Measurements from ENCODE around the gene PRDM11. TPM values are rescaled to one million over a fixed set of nuclear protein-coding genes. Genes with fewer than 3 reads are reported as not detected.

The PRDM11 gene
- total RNA-seq, 1 experiment from 2014 or later = 27.4 TPM

GRCh38 chr11:45151362-45151982 lies 5.0 kb downstream of the PRDM11 start:
- Histone ChIP-seq H3K4me1 (ENCODE audit: control insufficient read depth, insufficient read depth, low read length) (peaks cover 8% of the 10 kb centered on the region), H3K27ac (ENCODE audit: low read length) (no peak overlapping the region), H3K4me3 (ENCODE audit: low read depth in 2 of 2, low read length in 2 of 2) (no peak overlapping the region), H3K27me3 (ENCODE audit: control insufficient read depth, insufficient read depth, low read length) (no peaks in the 10 kb centered on the region), H3K9me3 (ENCODE audit: control insufficient read depth, insufficient read depth, low read depth, low read length) (no peaks in the 10 kb centered on the region), H3K36me3 (ENCODE audit: control insufficient read depth, insufficient read depth, low read length) (no peaks in the 10 kb centered on the region)
- CTCF ChIA-PET = no interaction called here
- in situ Hi-C loops (cut with HindIII; ENCODE audit: low pct_unique_long_range_greater_than_20kb, low sequenced_read_pairs) (no loop called here), intact Hi-C loops (cut with micrococcal nuclease; ENCODE audit: unreplicated experiment) (no loop called here)
- no TSS peak for BruUV-seq (replicated peaks)
- POLR2A ChIA-PET = no interaction called here
- DNase-seq (ENCODE audit: low read depth, low spot score) (no peak), ATAC-seq (no peak)
- TF ChIP-seq REST (IDR thresholded peaks at IDR 0.05; ENCODE audit: insufficient read depth in 1 of 2, low read depth in 2 of 2, low read length in 1 of 2) (no peak), POLR2AphosphoS5 (IDR thresholded peaks at IDR 0.05; ENCODE audit: low read depth, low read length) (no peak), SIN3A (IDR thresholded peaks at IDR 0.05; ENCODE audit: borderline replicate concordance, insufficient read depth, low read depth, low read length) (no peak), TCF7L2 (IDR thresholded peaks at IDR 0.05; ENCODE audit: low read depth, low read length) (no peak), CTCF (IDR thresholded peaks at IDR 0.05) (no peak)

- Histone ChIP-seq H3K4me3 (ENCODE audit: low read depth in 2 of 2, low read length in 2 of 2) (no peak overlapping the region), H3K36me3 (ENCODE audit: control insufficient read depth, insufficient read depth, low read length) (no peaks in the 10 kb centered on the region), H3K27me3 (ENCODE audit: control insufficient read depth, insufficient read depth, low read length) (no peaks in the 10 kb centered on the region), H3K27ac (ENCODE audit: low read length) (no peak overlapping the region), H3K4me1 (ENCODE audit: control insufficient read depth, insufficient read depth, low read length) (peaks cover 3% of the 10 kb centered on the region), H3K9me3 (ENCODE audit: control insufficient read depth, insufficient read depth, low read depth, low read length) (no peaks in the 10 kb centered on the region)
- ChIA-PET CTCF (interaction anchor here (0.6 kb wide), 1 partner anchor 27 kb away, joined by 5 read pairs; no protein-coding TSS in a partner anchor), POLR2A (no interaction called here)
- TF ChIP-seq TCF7L2 (IDR thresholded peaks at IDR 0.05; ENCODE audit: low read depth, low read length) (no peak), REST (IDR thresholded peaks at IDR 0.05; ENCODE audit: insufficient read depth in 1 of 2, low read depth in 2 of 2, low read length in 1 of 2) (no peak), CTCF (IDR thresholded peaks at IDR 0.05) (no peak)
- no TSS peak for BruUV-seq (replicated peaks)
- ATAC-seq (no peak), DNase-seq (ENCODE audit: low read depth, low spot score) (no peak)
- intact Hi-C loops (cut with micrococcal nuclease; ENCODE audit: unreplicated experiment) = no loop called here
- in situ Hi-C loops (cut with HindIII; ENCODE audit: low pct_unique_long_range_greater_than_20kb, low sequenced_read_pairs) = no loop called here
Observed at GRCh38 chr11:45152740-45153595, 6.5 kb downstream of the PRDM11 start.
